SJCRH30 (cell line): ENCODE results near the gene SLC2A9. TPM values are rescaled to one million over a fixed set of nuclear protein-coding genes. Genes with fewer than 3 reads are reported as not detected.
A peak's percentile ranks its signal among the peaks of the same experiment; 100 is the strongest.

Experiments
- DNase-seq, 2 experiments: peaks; one replicate each; pipeline ENCODE4 v3.0.0-alpha.2; 2015 to 2020
- H3K27ac ChIP-seq: fragments of 250-450 bp; sonication (Bioruptor Pico); 2 replicates; pipeline ENCODE4 v1.5.1; 2020; ENCODE audit warnings: mild to moderate bottlenecking, moderate library complexity
- H3K27me3 ChIP-seq: fragments of 250-450 bp; sonication (Bioruptor Pico); 2 replicates; pipeline ENCODE4 v1.5.1; 2020; ENCODE audit warnings: mild to moderate bottlenecking, moderate library complexity
- H3K36me3 ChIP-seq: fragments of 250-450 bp; sonication (Bioruptor Pico); 2 replicates; pipeline ENCODE4 v1.5.1; 2020; ENCODE audit warnings: mild to moderate bottlenecking, moderate library complexity
- H3K4me1 ChIP-seq: fragments of 250-450 bp; sonication (Bioruptor Pico); 2 replicates; pipeline ENCODE4 v1.5.1; 2020; ENCODE audit warnings: mild to moderate bottlenecking, moderate library complexity
- H3K4me3 ChIP-seq: fragments of 250-450 bp; sonication (Bioruptor Pico); 2 replicates; pipeline ENCODE4 v1.5.1; 2020; ENCODE audit warnings: mild to moderate bottlenecking, moderate library complexity
- H3K9me3 ChIP-seq: fragments of 250-450 bp; sonication (Bioruptor Pico); replicated peaks from 2 replicates; pipeline ENCODE4 v1.5.1; 2020; ENCODE audit warnings: mild to moderate bottlenecking, moderate library complexity
- total RNA-seq: library from RNA; depleted of rRNA; stranded (reverse); fragments of >200 nt; shearing (Covaris generic); gene quantifications from 2 replicates; pipeline ENCODE4 v1.2.3, GENCODE V29; 2014

The SLC2A9 gene
- total RNA-seq, 1 experiment from 2014 or later: 0.08 TPM

- Histone ChIP-seq H3K27ac (no peak overlapping the region), H3K4me3 (no peak overlapping the region), H3K4me1 (peaks cover 15% of the 10 kb centered on the region), H3K27me3 (no peaks in the 10 kb centered on the region), H3K36me3 (no peaks in the 10 kb centered on the region), H3K9me3 (no peaks in the 10 kb centered on the region)
- DNase-seq: no peak
Observed at GRCh38 chr4:10051517-10052135, 30.3 kb upstream of the SLC2A9 start.

- Histone ChIP-seq H3K9me3 (no peaks in the 10 kb centered on the region), H3K4me1 (peaks cover 15% of the 10 kb centered on the region), H3K36me3 (no peaks in the 10 kb centered on the region), H3K4me3 (no peak overlapping the region), H3K27ac (no peak overlapping the region), H3K27me3 (no peaks in the 10 kb centered on the region)
- DNase-seq: no peak
Observed at GRCh38 chr4:10050721-10051120, 29.4 kb upstream of the SLC2A9 start.

- no peak for DNase-seq
Observed at GRCh38 chr4:10050261-10050661, 29.0 kb upstream of the SLC2A9 start.

GRCh38 chr4:10048941-10049697 lies 27.8 kb upstream of the SLC2A9 start:
- no peak overlapping the region for H3K27ac ChIP-seq
- H3K27me3 ChIP-seq: no peaks in the 10 kb centered on the region
- no peak overlapping the region for H3K4me3 ChIP-seq
- DNase-seq: no peak
- peaks cover 2% of the 10 kb centered on the region; the same call in 1 of the 2 replicates for H3K4me1 ChIP-seq
- no peaks in the 10 kb centered on the region for H3K36me3 ChIP-seq
- no peaks in the 10 kb centered on the region for H3K9me3 ChIP-seq

More at GRCh38 chr4:10050261-10050661, 29.0 kb upstream of the SLC2A9 start:
- H3K4me1 ChIP-seq: peaks cover 13% of the 10 kb centered on the region
- no peaks in the 10 kb centered on the region for H3K9me3 ChIP-seq
- no peaks in the 10 kb centered on the region for H3K36me3 ChIP-seq
- H3K4me3 ChIP-seq: no peak overlapping the region
- no peak overlapping the region for H3K27ac ChIP-seq
- no peaks in the 10 kb centered on the region for H3K27me3 ChIP-seq

GRCh38 chr4:10047967-10048366 lies 26.7 kb upstream of the SLC2A9 start:
- H3K36me3 ChIP-seq: no peaks in the 10 kb centered on the region
- no peaks in the 10 kb centered on the region for H3K27me3 ChIP-seq
- peaks cover 2% of the 10 kb centered on the region; the same call in 1 of the 2 replicates for H3K4me1 ChIP-seq
- no peak for DNase-seq
- H3K27ac ChIP-seq: no peak overlapping the region
- no peak overlapping the region for H3K4me3 ChIP-seq
- H3K9me3 ChIP-seq: no peaks in the 10 kb centered on the region

GRCh38 chr4:10046471-10046870 lies 25.2 kb upstream of the SLC2A9 start:
- H3K9me3 ChIP-seq: peaks cover 7% of the 10 kb centered on the region
- H3K4me3 ChIP-seq: no peak overlapping the region
- DNase-seq: no peak
- no peaks in the 10 kb centered on the region for H3K27me3 ChIP-seq
- H3K4me1 ChIP-seq: peaks cover 2% of the 10 kb centered on the region; the same call in 1 of the 2 replicates
- no peaks in the 10 kb centered on the region for H3K36me3 ChIP-seq
- no peak overlapping the region for H3K27ac ChIP-seq

- Histone ChIP-seq H3K9me3 (peaks cover 7% of the 10 kb centered on the region), H3K27me3 (no peaks in the 10 kb centered on the region), H3K4me1 (peaks cover 9% of the 10 kb centered on the region; the same call in 1 of the 2 replicates), H3K27ac (no peak overlapping the region), H3K4me3 (no peak overlapping the region), H3K36me3 (no peaks in the 10 kb centered on the region)
- no peak for DNase-seq
Observed at GRCh38 chr4:10045481-10045880, 24.2 kb upstream of the SLC2A9 start.

GRCh38 chr4:10041036-10041435 lies 19.7 kb upstream of the SLC2A9 start:
- Histone ChIP-seq H3K9me3 (peaks cover 7% of the 10 kb centered on the region), H3K27ac (no peak overlapping the region), H3K27me3 (no peaks in the 10 kb centered on the region), H3K4me3 (no peak overlapping the region), H3K36me3 (no peaks in the 10 kb centered on the region), H3K4me1 (peaks cover 6% of the 10 kb centered on the region; the same call in 1 of the 2 replicates)
- no peak for DNase-seq

- no peak overlapping the region for H3K27ac ChIP-seq
- no peak for DNase-seq
- no peak overlapping the region for H3K4me3 ChIP-seq
- no peaks in the 10 kb centered on the region for H3K27me3 ChIP-seq
- H3K9me3 ChIP-seq: peaks cover 7% of the 10 kb centered on the region
- H3K4me1 ChIP-seq: peaks cover 6% of the 10 kb centered on the region; the same call in 1 of the 2 replicates
- no peaks in the 10 kb centered on the region for H3K36me3 ChIP-seq
Observed at GRCh38 chr4:10040049-10040892, 19.0 kb upstream of the SLC2A9 start.

- H3K27ac ChIP-seq: no peak overlapping the region
- H3K4me3 ChIP-seq: no peak overlapping the region
- no peaks in the 10 kb centered on the region for H3K36me3 ChIP-seq
- no peaks in the 10 kb centered on the region for H3K27me3 ChIP-seq
- DNase-seq: no peak
- H3K4me1 ChIP-seq: peaks cover 26% of the 10 kb centered on the region
- H3K9me3 ChIP-seq: no peaks in the 10 kb centered on the region
Observed at GRCh38 chr4:10036807-10037342, 15.6 kb upstream of the SLC2A9 start.

- no peak overlapping the region for H3K27ac ChIP-seq
- H3K9me3 ChIP-seq: no peaks in the 10 kb centered on the region
- DNase-seq: no peak
- H3K27me3 ChIP-seq: no peaks in the 10 kb centered on the region
- H3K4me3 ChIP-seq: no peak overlapping the region
- peaks cover 30% of the 10 kb centered on the region for H3K4me1 ChIP-seq
- no peaks in the 10 kb centered on the region for H3K36me3 ChIP-seq
Observed at GRCh38 chr4:10035130-10035529, 13.8 kb upstream of the SLC2A9 start.

- H3K4me1 ChIP-seq: peaks cover 30% of the 10 kb centered on the region
- no peaks in the 10 kb centered on the region for H3K9me3 ChIP-seq
- no peaks in the 10 kb centered on the region for H3K27me3 ChIP-seq
- H3K36me3 ChIP-seq: no peaks in the 10 kb centered on the region
- no peak for DNase-seq
- no peak overlapping the region for H3K27ac ChIP-seq
- no peak overlapping the region for H3K4me3 ChIP-seq
Observed at GRCh38 chr4:10034612-10035104, 13.4 kb upstream of the SLC2A9 start.

- Histone ChIP-seq H3K9me3 (no peaks in the 10 kb centered on the region), H3K4me1 (peaks cover 30% of the 10 kb centered on the region), H3K27me3 (no peaks in the 10 kb centered on the region), H3K36me3 (no peaks in the 10 kb centered on the region), H3K27ac (no peak overlapping the region), H3K4me3 (no peak overlapping the region)
- no peak for DNase-seq
Observed at GRCh38 chr4:10034136-10034535, 12.8 kb upstream of the SLC2A9 start.

GRCh38 chr4:10033191-10033881 lies 12.0 kb upstream of the SLC2A9 start:
- DNase-seq: peak; percentile 36 to 59
- Histone ChIP-seq H3K27ac (peak overlapping the region; percentile 1; the same call in 1 of the 2 replicates), H3K4me3 (peak overlapping the region; percentile 20; the same call in 1 of the 2 replicates), H3K27me3 (no peaks in the 10 kb centered on the region), H3K36me3 (no peaks in the 10 kb centered on the region), H3K9me3 (no peaks in the 10 kb centered on the region), H3K4me1 (peaks cover 30% of the 10 kb centered on the region)
